OCI-LY3 (cell line): ENCODE results near the gene ACSBG1.

ENCODE experiments used
- H2AFZ ChIP-seq: fragments of 200-600, 300-600 bp; shearing (Covaris generic); 2 replicates; pipeline ENCODE4 v1.6.0; 2014; ENCODE audit warnings: antibody characterized with exemption, low read depth, low read length
- H3K27ac ChIP-seq: fragments of 200-600, 300-600 bp; sonication (generic); 2 replicates; pipeline ENCODE4 v1.5.1; 2014; ENCODE audit warnings: mild to moderate bottlenecking, low read length, moderate library complexity, mixed read lengths
- H3K27me3 ChIP-seq: fragments of 200-600, 300-600 bp; sonication (generic); 2 replicates; pipeline ENCODE4 v1.6.1; 2014; ENCODE audit warnings: low read depth, low read length, mixed read lengths
- H3K36me3 ChIP-seq: fragments of 200-600, 300-600 bp; sonication (generic); replicated peaks from 2 replicates; pipeline ENCODE3; 2014; ENCODE audit warnings: low read depth, low read length, mixed read lengths
- H3K4me1 ChIP-seq: fragments of 300-600, 200-600 bp; sonication (generic); 2 replicates; pipeline ENCODE4 v1.6.1; 2014; ENCODE audit warnings: low read length, mixed read lengths
- H3K4me2 ChIP-seq: fragments of 200-600, 300-600 bp; sonication (generic); 2 replicates; pipeline ENCODE4 v1.6.1; 2014; ENCODE audit warnings: low read length, mixed read lengths
- H3K4me3 ChIP-seq: fragments of 300-600, 200-600 bp; sonication (generic); 2 replicates; pipeline ENCODE4 v1.5.1; 2014; ENCODE audit warnings: antibody characterized with exemption, mild to moderate bottlenecking, low read length, moderate library complexity
- H3K79me2 ChIP-seq: fragments of 300-600, 200-600 bp; shearing (Covaris generic); 2 replicates; pipeline ENCODE4 v1.6.1; 2014; ENCODE audit warnings: mild to moderate bottlenecking, low read length, mixed read lengths
- H3K9ac ChIP-seq: fragments of 300-600, 200-600 bp; shearing (Covaris generic); 2 replicates; pipeline ENCODE4 v1.6.0; 2014; ENCODE audit warnings: mild to moderate bottlenecking, low read length, moderate library complexity
- H3K9me3 ChIP-seq: fragments of 200-600, 300-600 bp; shearing (Covaris generic); 2 replicates; pipeline ENCODE4 v1.6.1; 2014; ENCODE audit warnings: low read length, mixed read lengths; ENCODE audit not compliant: insufficient read depth
- H4K20me1 ChIP-seq: fragments of 200-600, 300-600 bp; sonication (generic); 2 replicates; pipeline ENCODE4 v1.6.1; 2016; ENCODE audit warnings: low read length, mixed read lengths; ENCODE audit not compliant: insufficient read depth
- EZH2phosphoT487 ChIP-seq: fragments of 200-600 bp; shearing (Covaris generic); IDR thresholded peaks from 2 replicates; pipeline ENCODE4 v1.6.1; 2018; ENCODE audit warnings: antibody characterized with exemption, mixed run types, low read depth
- TF ChIP-seq, protein P1 (sequence below): fragments of 200-600, 300-600 bp; sonication (generic); IDR thresholded peaks from 2 replicates; pipeline ENCODE4 v1.5.1; 2014; ENCODE audit warnings: antibody characterized with exemption, low read length, low read depth

ACSBG1 gene

GRCh38 chr15:78201281-78202190 is 32.8 kb downstream of the ACSBG1 start:
- Histone ChIP-seq H3K4me3 (no peak overlapping the region), H3K36me3 (no peaks in the 10 kb centered on the region), H3K27ac (no peak overlapping the region), H3K4me1 (no peaks in the 10 kb centered on the region), H3K9me3 (no peaks in the 10 kb centered on the region), H4K20me1 (no peaks in the 10 kb centered on the region), H3K4me2 (no peak overlapping the region), H2AFZ (no peak overlapping the region), H3K9ac (no peak overlapping the region), H3K27me3 (peaks cover 10% of the 10 kb centered on the region; the same call in 1 of the 2 replicates), H3K79me2 (no peaks in the 10 kb centered on the region)
- no peak for TF ChIP-seq EZH2phosphoT487
- TF ChIP-seq, protein P1, sequence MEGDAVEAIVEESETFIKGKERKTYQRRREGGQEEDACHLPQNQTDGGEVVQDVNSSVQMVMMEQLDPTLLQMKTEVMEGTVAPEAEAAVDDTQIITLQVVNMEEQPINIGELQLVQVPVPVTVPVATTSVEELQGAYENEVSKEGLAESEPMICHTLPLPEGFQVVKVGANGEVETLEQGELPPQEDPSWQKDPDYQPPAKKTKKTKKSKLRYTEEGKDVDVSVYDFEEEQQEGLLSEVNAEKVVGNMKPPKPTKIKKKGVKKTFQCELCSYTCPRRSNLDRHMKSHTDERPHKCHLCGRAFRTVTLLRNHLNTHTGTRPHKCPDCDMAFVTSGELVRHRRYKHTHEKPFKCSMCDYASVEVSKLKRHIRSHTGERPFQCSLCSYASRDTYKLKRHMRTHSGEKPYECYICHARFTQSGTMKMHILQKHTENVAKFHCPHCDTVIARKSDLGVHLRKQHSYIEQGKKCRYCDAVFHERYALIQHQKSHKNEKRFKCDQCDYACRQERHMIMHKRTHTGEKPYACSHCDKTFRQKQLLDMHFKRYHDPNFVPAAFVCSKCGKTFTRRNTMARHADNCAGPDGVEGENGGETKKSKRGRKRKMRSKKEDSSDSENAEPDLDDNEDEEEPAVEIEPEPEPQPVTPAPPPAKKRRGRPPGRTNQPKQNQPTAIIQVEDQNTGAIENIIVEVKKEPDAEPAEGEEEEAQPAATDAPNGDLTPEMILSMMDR = no peak

- Histone ChIP-seq H3K36me3 (no peaks in the 10 kb centered on the region), H4K20me1 (no peaks in the 10 kb centered on the region), H3K4me3 (no peak overlapping the region), H3K4me1 (peaks cover 5% of the 10 kb centered on the region; the same call in 1 of the 2 replicates), H3K9ac (no peak overlapping the region), H3K27me3 (peaks cover 10% of the 10 kb centered on the region; the same call in 1 of the 2 replicates), H2AFZ (no peak overlapping the region), H3K27ac (no peak overlapping the region), H3K9me3 (no peaks in the 10 kb centered on the region), H3K4me2 (no peak overlapping the region), H3K79me2 (no peaks in the 10 kb centered on the region)
- TF ChIP-seq, protein P1 = no peak
Measured at GRCh38 chr15:78200276-78200930, 34.0 kb downstream of the ACSBG1 start.

DNA sequence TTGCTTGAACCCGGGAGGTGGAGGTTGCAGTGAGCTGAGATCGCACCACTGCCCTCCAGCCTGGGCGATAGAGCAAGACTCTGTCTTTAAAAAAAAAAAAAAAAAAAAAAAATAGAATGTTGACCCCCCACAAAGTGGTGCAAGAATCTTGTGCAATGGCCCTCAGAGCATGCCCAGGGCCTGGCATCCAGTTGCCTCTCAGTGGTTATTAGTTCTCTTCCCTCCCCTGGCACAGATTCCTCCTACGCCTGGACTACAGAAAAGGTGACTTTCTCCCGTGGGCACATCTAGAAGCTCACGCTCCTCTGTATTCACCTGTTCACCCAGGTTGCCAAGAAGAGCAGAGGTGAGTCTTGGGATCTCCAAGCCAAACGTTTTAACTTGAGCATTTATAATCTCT is 36.7 kb downstream of the ACSBG1 start:
- H4K20me1 ChIP-seq = no peaks in the 10 kb centered on the region
- H3K36me3 ChIP-seq = no peaks in the 10 kb centered on the region
- no peaks in the 10 kb centered on the region for H3K9me3 ChIP-seq
- H3K4me1 ChIP-seq = peaks cover 9% of the 10 kb centered on the region; the same call in 1 of the 2 replicates
- H3K4me3 ChIP-seq = no peak overlapping the region
- H3K79me2 ChIP-seq = no peaks in the 10 kb centered on the region
- no peak overlapping the region for H3K27ac ChIP-seq
- TF ChIP-seq EZH2phosphoT487 = no peak
- TF ChIP-seq, protein P1 = no peak
- no peak overlapping the region for H3K9ac ChIP-seq
- no peak overlapping the region for H2AFZ ChIP-seq
- H3K4me2 ChIP-seq = no peak overlapping the region
- H3K27me3 ChIP-seq = peaks cover 3% of the 10 kb centered on the region; the same call in 1 of the 2 replicates

GRCh38 chr15:78195735-78196201 is 38.6 kb downstream of the ACSBG1 start:
- H3K36me3 ChIP-seq = no peaks in the 10 kb centered on the region
- H3K4me1 ChIP-seq = peaks cover 9% of the 10 kb centered on the region; the same call in 1 of the 2 replicates
- no peaks in the 10 kb centered on the region for H3K79me2 ChIP-seq
- no peaks in the 10 kb centered on the region for H4K20me1 ChIP-seq
- H3K4me2 ChIP-seq = peak overlapping the region; percentile 23; the same call in 1 of the 2 replicates
- no peaks in the 10 kb centered on the region for H3K27me3 ChIP-seq
- H3K27ac ChIP-seq = no peak overlapping the region
- TF ChIP-seq, protein P1 = peak; percentile 99
- TF ChIP-seq EZH2phosphoT487 = no peak
- peak overlapping the region; percentile 50 for H2AFZ ChIP-seq
- H3K9me3 ChIP-seq = no peaks in the 10 kb centered on the region
- no peak overlapping the region for H3K9ac ChIP-seq
- H3K4me3 ChIP-seq = no peak overlapping the region
